HUES48 (cell line): ENCODE results near the gene SNX14.
"Not testable (repeated sequence)": the region's sequence is repeated elsewhere in the genome, so short reads cannot be mapped to it uniquely, and the experiment has no call there.

ENCODE experiments used
- H3K27ac ChIP-seq: one replicate; pipeline ENCODE4 v1.7.0; 2013; ENCODE audit warnings: low read depth, low read length, inconsistent platforms
- H3K27me3 ChIP-seq: 2 replicates; pipeline ENCODE4 v1.6.1; 2013; ENCODE audit warnings: mild to moderate bottlenecking, low read length; ENCODE audit not compliant: control insufficient read depth, insufficient read depth
- H3K36me3 ChIP-seq: 2 replicates; pipeline ENCODE4 v1.6.1; 2013; ENCODE audit warnings: low read length; ENCODE audit not compliant: control insufficient read depth, insufficient read depth
- H3K4me1 ChIP-seq: 2 replicates; pipeline ENCODE4 v1.6.1; 2013; ENCODE audit warnings: mild to moderate bottlenecking, low read length; ENCODE audit not compliant: control insufficient read depth, insufficient read depth
- H3K4me3 ChIP-seq: 2 replicates; pipeline ENCODE4 v1.5.1; 2013; ENCODE audit warnings: mild to moderate bottlenecking, low read depth, low read length
- H3K9ac ChIP-seq: 2 replicates; pipeline ENCODE4 v1.6.1; 2013; ENCODE audit warnings: mild to moderate bottlenecking, low read depth, low read length, moderate library complexity
- H3K9me3 ChIP-seq: 2 replicates; pipeline ENCODE4 v1.6.1; 2013; ENCODE audit warnings: low read length; ENCODE audit not compliant: control insufficient read depth, insufficient read depth

The SNX14 gene

DNA sequence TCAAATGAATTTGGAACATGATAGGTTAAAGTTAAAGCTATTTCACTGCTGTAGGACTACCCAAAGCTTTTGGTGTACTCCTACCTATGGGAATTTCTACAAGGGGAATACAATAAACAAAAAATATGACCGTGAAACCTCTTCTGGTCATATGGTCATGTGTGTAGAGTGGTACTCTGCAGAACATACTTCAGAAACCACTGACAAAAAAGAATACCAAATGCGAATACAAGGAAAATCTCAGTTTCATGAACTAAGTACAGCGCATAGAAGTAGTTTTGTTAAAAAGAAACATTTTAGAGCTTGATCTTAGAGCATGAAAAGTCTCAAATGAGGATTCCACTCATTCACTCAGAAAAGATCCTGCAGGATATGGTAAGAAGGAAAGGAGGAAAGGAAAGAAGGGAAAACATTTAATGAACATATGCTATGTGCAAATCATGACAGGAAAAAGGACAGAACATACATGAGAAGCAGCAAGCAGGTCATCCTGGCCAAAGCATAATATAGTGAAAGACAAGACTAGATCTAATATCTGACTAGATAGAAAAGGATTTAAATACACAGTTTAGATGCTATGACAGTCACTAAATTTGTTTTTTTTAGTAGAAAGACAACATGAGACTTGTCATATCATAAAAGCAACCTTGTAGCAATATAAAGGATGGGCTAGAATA, 36.5 kb downstream of the SNX14 start:
- H3K27ac ChIP-seq = no peak overlapping the region
- H3K36me3 ChIP-seq = no peaks in the 10 kb centered on the region
- no peak overlapping the region for H3K9ac ChIP-seq
- no peak overlapping the region for H3K4me3 ChIP-seq
- H3K27me3 ChIP-seq = no peaks in the 10 kb centered on the region
- H3K4me1 ChIP-seq = peaks cover 6% of the 10 kb centered on the region
- H3K9me3 ChIP-seq = no peaks in the 10 kb centered on the region

DNA sequence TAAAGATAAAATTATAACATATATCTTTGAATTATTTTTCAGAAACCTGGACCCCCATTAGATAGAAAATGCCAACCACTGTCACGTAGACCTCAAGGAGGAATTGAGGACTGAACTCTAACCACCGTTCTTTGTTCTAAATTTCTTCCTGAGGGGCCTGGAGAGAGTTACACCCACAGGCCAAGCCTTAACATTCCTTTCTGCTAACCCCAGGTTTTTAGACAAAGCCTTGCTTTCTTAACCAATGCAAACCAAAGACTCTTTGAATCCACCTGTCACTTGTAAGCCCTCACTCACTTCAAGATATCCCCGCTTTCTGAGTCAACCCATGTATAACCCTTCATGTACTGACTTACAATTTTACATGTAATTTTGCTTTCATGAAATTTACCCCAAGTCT, 41.0 kb downstream of the SNX14 start:
- H3K9me3 ChIP-seq = no peaks in the 10 kb centered on the region
- no peak overlapping the region for H3K9ac ChIP-seq

DNA sequence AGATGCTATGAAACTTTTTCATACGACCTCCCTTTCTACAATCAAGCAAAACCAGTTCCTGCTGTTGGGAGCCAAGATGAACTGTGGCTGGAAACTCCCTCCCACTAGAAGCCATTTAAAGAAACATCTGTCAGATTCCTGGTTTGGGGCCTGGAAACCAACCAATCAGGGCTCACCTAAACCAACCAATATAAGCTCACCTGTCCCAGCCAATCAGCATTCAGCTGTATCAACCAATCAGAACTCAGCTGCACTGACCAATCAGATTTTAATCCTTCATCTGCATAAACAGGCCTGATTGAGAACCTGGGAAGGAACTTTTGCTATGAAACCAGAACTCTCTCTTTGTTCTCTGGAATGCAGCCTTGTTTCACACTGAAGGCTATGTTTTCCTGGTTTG, 42.4 kb downstream of the SNX14 start:
- no peaks in the 10 kb centered on the region for H3K9me3 ChIP-seq
- no peak overlapping the region for H3K27ac ChIP-seq

More for the DNA sequence above, 41.0 kb downstream of the SNX14 start:
- Histone ChIP-seq H3K36me3 (no peaks in the 10 kb centered on the region), H3K4me3 (no peak overlapping the region), H3K4me1 (peaks cover 6% of the 10 kb centered on the region), H3K27me3 (no peaks in the 10 kb centered on the region), H3K27ac (peak overlapping the region; percentile 45)

DNA sequence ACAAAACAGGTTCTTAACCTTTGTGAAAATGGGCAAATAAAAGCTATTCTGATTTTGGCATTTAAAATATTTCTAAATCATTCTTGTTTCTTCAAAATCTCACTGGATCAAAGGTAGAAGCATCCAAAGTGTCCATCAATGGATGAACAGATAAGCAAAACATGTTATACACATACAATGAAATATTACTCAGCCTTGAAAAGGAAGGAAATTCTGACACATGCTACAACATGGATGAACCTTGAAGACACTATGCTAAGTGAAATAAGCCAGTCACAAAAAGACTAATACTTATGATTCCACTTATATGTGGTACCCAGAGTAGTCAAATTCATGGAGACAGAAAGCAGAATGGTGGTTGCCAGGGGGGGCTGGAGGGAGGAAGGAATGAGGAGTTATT, 45.9 kb downstream of the SNX14 start:
- no peak overlapping the region for H3K9ac ChIP-seq
- H3K4me1 ChIP-seq = peaks cover under 1% of the 10 kb centered on the region
- no peak overlapping the region for H3K4me3 ChIP-seq
- H3K9me3 ChIP-seq = no peaks in the 10 kb centered on the region
- H3K36me3 ChIP-seq = peaks cover 11% of the 10 kb centered on the region; the same call in 1 of the 2 replicates
- H3K27ac ChIP-seq = no peak overlapping the region
- no peaks in the 10 kb centered on the region for H3K27me3 ChIP-seq

More for the DNA sequence above, 42.4 kb downstream of the SNX14 start:
- H3K27me3 ChIP-seq = no peaks in the 10 kb centered on the region
- peaks cover 6% of the 10 kb centered on the region for H3K4me1 ChIP-seq
- H3K9ac ChIP-seq = no peak overlapping the region
- H3K4me3 ChIP-seq = no peak overlapping the region
- no peaks in the 10 kb centered on the region for H3K36me3 ChIP-seq

DNA sequence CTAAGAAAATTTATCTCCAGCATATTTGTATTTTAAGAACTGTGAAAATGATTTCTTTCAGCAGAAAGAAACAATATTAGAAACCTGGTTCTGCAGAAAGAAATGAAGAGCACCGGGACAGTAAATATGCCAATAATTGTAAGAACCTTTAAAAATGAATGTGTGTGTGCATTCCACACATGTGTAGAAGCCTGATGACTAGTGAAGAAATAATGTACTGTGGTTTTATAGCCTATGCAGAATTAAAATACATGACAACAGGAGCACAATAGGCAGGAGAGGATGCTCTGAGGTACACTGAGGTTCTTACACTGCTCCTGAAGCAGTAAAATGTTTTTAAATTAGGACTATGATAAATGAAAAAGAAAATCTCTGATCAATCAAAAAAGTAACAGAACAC, 48.9 kb downstream of the SNX14 start:
- Histone ChIP-seq H3K4me1 (no peaks in the 10 kb centered on the region), H3K36me3 (peaks cover 13% of the 10 kb centered on the region; the same call in 1 of the 2 replicates), H3K27ac (no peak overlapping the region), H3K27me3 (no peaks in the 10 kb centered on the region), H3K9ac (no peak overlapping the region), H3K4me3 (no peak overlapping the region), H3K9me3 (no peaks in the 10 kb centered on the region)

DNA sequence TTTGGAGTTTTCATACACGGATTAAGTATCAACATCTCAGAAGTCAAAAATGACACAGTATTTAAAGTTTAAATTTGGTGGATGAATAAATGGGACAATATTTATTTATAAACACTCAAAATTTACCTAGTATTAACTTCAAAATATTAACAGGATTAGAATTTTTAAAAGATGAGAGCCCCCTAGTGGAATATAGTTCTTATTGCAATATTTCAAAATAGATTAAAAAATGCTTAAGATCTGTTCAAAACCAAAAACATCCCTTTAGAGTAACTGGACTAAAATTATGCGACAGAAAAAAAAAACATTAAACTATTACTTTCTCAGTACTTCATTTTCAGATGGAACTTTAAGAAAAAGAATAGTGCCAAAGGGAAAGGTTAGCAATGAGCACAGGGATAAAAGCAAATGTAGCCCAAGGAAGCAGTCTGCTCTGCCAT, 56.6 kb downstream of the SNX14 start:
- no peak overlapping the region for H3K27ac ChIP-seq

DNA sequence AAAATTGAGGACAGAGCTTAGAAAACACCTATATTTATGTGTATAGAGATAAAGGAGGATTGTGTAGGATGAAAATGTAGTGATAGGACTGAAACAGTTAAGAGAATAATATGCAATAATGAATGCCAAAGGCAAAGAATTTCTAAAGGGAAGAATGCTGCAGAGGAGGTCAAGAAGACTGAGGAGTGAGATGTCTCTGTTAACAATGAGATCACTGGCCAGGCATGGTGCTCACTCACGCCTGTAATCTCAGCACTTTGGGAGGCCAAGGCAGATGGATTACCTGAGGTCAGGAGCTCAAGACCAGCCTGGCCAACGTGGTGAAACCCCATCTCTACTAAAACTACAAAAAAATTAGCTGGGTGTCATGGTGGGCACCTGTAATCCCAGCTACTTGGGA, 69.4 kb downstream of the SNX14 start:
- H3K9ac ChIP-seq, H3K4me3 ChIP-seq, H3K27me3 ChIP-seq, H3K9me3 ChIP-seq, H3K4me1 ChIP-seq, H3K27ac ChIP-seq: not testable (repeated sequence)
- peaks cover 15% of the 10 kb centered on the region for H3K36me3 ChIP-seq

More for the DNA sequence above, 56.6 kb downstream of the SNX14 start:
- Histone ChIP-seq H3K9ac (no peak overlapping the region), H3K36me3 (peaks cover 16% of the 10 kb centered on the region), H3K9me3 (no peaks in the 10 kb centered on the region), H3K4me3 (no peak overlapping the region), H3K4me1 (no peaks in the 10 kb centered on the region), H3K27me3 (no peaks in the 10 kb centered on the region)

DNA sequence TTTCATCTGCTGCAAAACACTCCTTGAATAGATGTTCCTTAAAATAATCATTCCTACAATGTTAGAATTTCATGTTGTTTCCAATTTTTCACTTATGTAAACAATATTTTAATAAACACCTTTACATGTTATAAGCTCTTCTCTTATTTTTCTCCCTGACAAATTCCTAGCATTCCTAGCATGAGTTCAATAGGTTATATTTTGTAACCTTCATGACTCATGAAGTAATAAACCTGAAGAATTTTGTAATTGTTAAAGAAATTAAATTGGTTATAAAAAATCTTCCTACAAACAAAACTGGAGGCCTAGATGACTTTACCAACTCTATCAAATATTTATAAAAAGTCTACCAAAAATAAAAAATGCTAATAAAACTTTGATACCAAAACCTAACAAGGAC, 77.5 kb downstream of the SNX14 start:
- no peak overlapping the region for H3K27ac ChIP-seq
- no peaks in the 10 kb centered on the region for H3K27me3 ChIP-seq
- H3K4me3 ChIP-seq = no peak overlapping the region
- H3K36me3 ChIP-seq = peaks cover 27% of the 10 kb centered on the region
- no peak overlapping the region for H3K9ac ChIP-seq
- H3K9me3 ChIP-seq = no peaks in the 10 kb centered on the region
- H3K4me1 ChIP-seq = no peaks in the 10 kb centered on the region

DNA sequence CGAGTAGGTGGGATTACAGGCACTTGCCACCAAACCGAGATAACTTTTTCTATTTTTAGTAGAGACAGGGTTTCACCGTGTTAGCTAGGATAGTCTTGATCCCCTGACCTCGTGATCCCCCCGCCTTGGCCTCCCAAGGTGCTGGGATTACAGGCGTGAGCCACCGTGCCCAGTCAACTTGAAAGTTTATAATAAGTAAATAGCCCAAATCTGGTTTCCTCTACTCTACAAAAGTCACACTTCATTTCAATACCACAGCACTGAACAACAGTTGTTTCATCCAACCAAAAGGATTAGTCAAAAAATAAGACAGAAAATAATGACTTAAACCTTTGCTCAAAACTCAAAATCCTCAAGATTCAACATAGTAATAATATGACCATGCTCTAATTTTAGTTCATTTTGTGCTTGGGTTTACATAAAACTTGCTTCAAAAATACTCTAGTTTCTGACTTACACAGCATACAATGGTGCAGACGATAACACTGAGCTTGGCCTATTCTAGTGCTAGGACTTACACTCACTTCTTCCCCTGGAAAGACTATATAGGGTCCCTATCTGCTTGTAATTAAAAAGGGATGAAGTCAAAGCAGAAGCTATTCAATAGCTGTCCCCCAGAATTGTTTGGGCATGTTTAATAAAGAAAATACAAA, 87.1 kb downstream of the SNX14 start:
- H3K27me3 ChIP-seq = no peaks in the 10 kb centered on the region
- H3K36me3 ChIP-seq = peaks cover 21% of the 10 kb centered on the region
- H3K4me1 ChIP-seq = no peaks in the 10 kb centered on the region
- no peaks in the 10 kb centered on the region for H3K9me3 ChIP-seq
- no peak overlapping the region for H3K27ac ChIP-seq
- H3K4me3 ChIP-seq = no peak overlapping the region
- H3K9ac ChIP-seq = no peak overlapping the region

DNA sequence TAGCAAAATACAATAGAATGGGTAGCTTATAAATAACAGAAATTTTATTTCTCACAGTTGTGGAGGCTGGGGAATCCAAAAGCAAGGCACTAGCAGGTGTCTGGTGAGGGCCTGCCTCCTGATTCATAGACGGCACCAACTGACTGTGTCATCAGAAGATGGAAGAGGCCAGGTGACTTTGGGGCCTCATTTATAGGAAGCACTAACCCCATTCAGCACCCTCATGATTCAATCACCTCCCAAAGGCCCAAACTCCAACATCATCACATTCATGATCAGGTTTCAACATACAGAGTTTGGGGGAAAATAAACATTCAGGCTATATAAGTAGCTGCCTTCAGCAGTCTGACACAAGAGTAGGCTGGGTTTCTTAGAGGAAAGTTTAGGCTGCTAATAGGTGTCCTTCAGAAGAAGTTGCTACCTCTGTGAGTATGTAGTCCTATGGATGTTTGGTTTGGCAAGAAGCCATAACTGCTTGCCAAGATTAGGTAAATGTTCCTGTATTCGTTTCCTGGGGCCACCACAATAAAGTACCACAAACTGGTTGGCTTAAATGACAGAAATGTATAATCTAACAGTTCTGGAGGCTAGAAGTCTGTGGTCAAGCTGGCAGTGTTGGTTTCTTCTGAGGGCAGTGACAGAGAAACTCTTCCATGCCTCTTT, 94.9 kb downstream of the SNX14 start:
- Histone ChIP-seq H3K9me3 (no peaks in the 10 kb centered on the region), H3K9ac (no peak overlapping the region), H3K36me3 (no peaks in the 10 kb centered on the region), H3K4me3 (no peak overlapping the region), H3K4me1 (no peaks in the 10 kb centered on the region), H3K27ac (no peak overlapping the region), H3K27me3 (no peaks in the 10 kb centered on the region)

DNA sequence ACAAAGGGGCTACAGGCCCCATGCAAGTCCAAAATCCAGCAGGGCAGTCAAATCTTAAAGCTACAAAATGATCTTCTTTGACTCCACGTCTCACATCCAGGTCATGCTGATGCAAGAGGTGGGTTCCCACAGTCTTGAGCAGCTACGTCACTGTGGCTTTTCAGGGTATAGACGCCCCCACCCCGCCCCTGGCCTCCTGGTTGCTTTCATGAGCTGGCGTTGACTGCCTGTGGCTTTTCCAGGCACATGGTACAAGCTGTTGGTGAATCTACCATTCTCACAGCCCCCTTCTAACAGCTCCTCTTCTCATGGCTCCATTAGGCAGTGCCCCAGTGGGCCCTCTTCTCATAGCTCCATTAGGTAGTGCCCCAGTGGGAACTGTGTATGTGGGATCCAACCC, 96.8 kb downstream of the SNX14 start:
- Histone ChIP-seq H3K4me3 (no peak overlapping the region), H3K9ac (no peak overlapping the region), H3K4me1 (no peaks in the 10 kb centered on the region), H3K9me3 (no peaks in the 10 kb centered on the region), H3K27me3 (no peaks in the 10 kb centered on the region), H3K27ac (no peak overlapping the region), H3K36me3 (no peaks in the 10 kb centered on the region)
